SK-N-SH (cell line): ENCODE data around the gene GTF3C1. TPM values are rescaled to one million over a fixed set of nuclear protein-coding genes. Genes with fewer than 3 reads are reported as not detected.

ENCODE experiments used
- CTCF ChIA-PET: fragments of 300-600, 350-600 bp; formaldehyde crosslinking; extraction: SDS; loops from one replicate; lab custom pipeline; 2021; lab: Yijun Ruan, JAX
- POLR2A ChIA-PET: fragments of 350-600 bp; sonication (Branson Sonifier 250); formaldehyde crosslinking; extraction: SDS; loops from one replicate; lab custom pipeline; 2020; ENCODE audit warnings: antibody characterized with exemption, inconsistent platforms; lab: Yijun Ruan, JAX
- DNase-seq: peaks from one replicate; pipeline ENCODE4 v3.0.0; 2012
- H2AFZ ChIP-seq: fragments of 200-600 bp; sonication (generic); 2 replicates; pipeline ENCODE4 v1.8.1; 2016; ENCODE audit warnings: antibody characterized with exemption, mild to moderate bottlenecking, low read depth
- H3F3A ChIP-seq: fragments of 200-600 bp; sonication (generic); replicated peaks from 2 replicates; pipeline ENCODE3; 2016; ENCODE audit warnings: antibody characterized with exemption, mild to moderate bottlenecking; ENCODE audit not compliant: insufficient read depth
- H3K27ac ChIP-seq, 2 experiments: fragments of 200-500 bp in 1 of 2; fragments of 200-600 bp in 1 of 2; sonication (Bioruptor generic) in 1 of 2; sonication (generic), shearing (Covaris generic) in 1 of 2; 2 replicates each; pipeline versions ENCODE4 v1.5.1 to v1.6.1; 2014 to 2016; ENCODE audit warnings: low read depth in 2 of 2, inconsistent platforms in 1 of 2, low read length in 1 of 2, mild to moderate bottlenecking in 1 of 2, mixed read lengths in 1 of 2
- H3K27me3 ChIP-seq: fragments of 200-600 bp; sonication (generic), shearing (Covaris generic); 2 replicates; pipeline ENCODE4 v1.6.1; 2016; ENCODE audit warnings: mixed run types; ENCODE audit not compliant: insufficient read depth
- H3K36me3 ChIP-seq, 2 experiments: fragments of 200-500 bp in 1 of 2; fragments of 200-600 bp in 1 of 2; sonication (Bioruptor generic) in 1 of 2; sonication (generic) in 1 of 2; replicated peaks in 1 of 2; 2 replicates each; pipeline versions ENCODE3 to v1.5.1; 2014 to 2016; ENCODE audit warnings: low read length in 1 of 2, mild to moderate bottlenecking in 1 of 2; ENCODE audit not compliant: insufficient read depth in 2 of 2, control insufficient read depth in 1 of 2
- H3K4me1 ChIP-seq, 2 experiments: fragments of 200-500 bp in 1 of 2; fragments of 200-600 bp in 1 of 2; sonication (Bioruptor generic) in 1 of 2; sonication (generic), shearing (Covaris generic) in 1 of 2; 2 replicates each; pipeline versions ENCODE4 v1.5.1 to v1.6.1; 2014 to 2016; ENCODE audit warnings: low read depth in 1 of 2, low read length in 1 of 2, mixed run types in 1 of 2; ENCODE audit not compliant: insufficient read depth in 2 of 2, control insufficient read depth in 1 of 2
- H3K4me2 ChIP-seq: fragments of 200-600 bp; sonication (generic), shearing (Covaris generic); 2 replicates; pipeline ENCODE4 v1.6.1; 2017; ENCODE audit warnings: mixed run types
- H3K4me3 ChIP-seq, 2 experiments: fragments of 200-500 bp in 1 of 2; fragments of 200-600 bp in 1 of 2; sonication (Bioruptor generic) in 1 of 2; sonication (generic), shearing (Covaris generic) in 1 of 2; 2 replicates each; pipeline versions ENCODE4 v1.5.1 to v1.8.1; 2014 to 2016; ENCODE audit warnings: low read depth in 2 of 2, inconsistent platforms in 1 of 2, low read length in 1 of 2, mild to moderate bottlenecking in 1 of 2, mixed read lengths in 1 of 2, moderate library complexity in 1 of 2
- H3K79me2 ChIP-seq: fragments of 200-600 bp; sonication (generic); 2 replicates; pipeline ENCODE4 v1.8.1; 2017; ENCODE audit warnings: mild to moderate bottlenecking; ENCODE audit not compliant: insufficient read depth
- H3K9ac ChIP-seq: fragments of 200-600 bp; sonication (generic); 2 replicates; pipeline ENCODE4 v1.6.1; 2017; ENCODE audit warnings: mixed run types
- H3K9me2 ChIP-seq: fragments of 200-600 bp; sonication (generic); 2 replicates; pipeline ENCODE4 v1.6.1; 2017; ENCODE audit warnings: mixed run types
- H3K9me3 ChIP-seq: fragments of 200-600 bp; sonication (generic); 2 replicates; pipeline ENCODE4 v1.6.1; 2017; ENCODE audit warnings: mixed run types, mild to moderate bottlenecking, moderate library complexity
- H4K20me1 ChIP-seq: fragments of 200-600 bp; sonication (generic); 2 replicates; pipeline ENCODE4 v1.6.1; 2017; ENCODE audit warnings: mild to moderate bottlenecking, mixed run types; ENCODE audit not compliant: insufficient read depth
- ELF1 ChIP-seq: IDR thresholded peaks from 2 replicates; pipeline ENCODE4 v1.4.0; 2012
- FOSL2 ChIP-seq: IDR thresholded peaks from 2 replicates; pipeline ENCODE4 v1.4.0; 2012; ENCODE audit warnings: low read depth, mild to moderate bottlenecking, moderate library complexity, borderline replicate concordance
- FOXJ3 ChIP-seq: sonication (generic); formaldehyde crosslinking; IDR thresholded peaks from 2 replicates; pipeline ENCODE4 v1.5.1; 2020; ENCODE audit warnings: mild to moderate bottlenecking, missing genetic modification reagents
- FOXM1 ChIP-seq: IDR thresholded peaks from 2 replicates; pipeline ENCODE4 v1.4.0; 2012; ENCODE audit warnings: low read depth, mild to moderate bottlenecking
- GATA2 ChIP-seq: sonication (generic); formaldehyde crosslinking; IDR thresholded peaks from 2 replicates; pipeline ENCODE4 v1.5.0; 2020; ENCODE audit warnings: mild to moderate bottlenecking, missing genetic modification reagents
- MXI1 ChIP-seq: IDR thresholded peaks from 2 replicates; pipeline ENCODE4 v1.6.1; 2012; ENCODE audit warnings: mild to moderate bottlenecking, low read depth, low read length, improper control_type of control experiment
- NFIC ChIP-seq: IDR thresholded peaks from 2 replicates; pipeline ENCODE4 v1.4.0; 2012; ENCODE audit warnings: borderline replicate concordance
- NRF1 ChIP-seq: IDR thresholded peaks from 2 replicates; pipeline ENCODE4 v1.6.1; 2012; ENCODE audit warnings: low read depth, mild to moderate bottlenecking, low read length
- POLR2AphosphoS5 ChIP-seq: IDR thresholded peaks from 2 replicates; pipeline ENCODE4 v1.6.1; 2012; ENCODE audit warnings: low read depth, low read length
- RAD21 ChIP-seq: IDR thresholded peaks from 2 replicates; pipeline ENCODE4 v1.6.1; 2012; ENCODE audit warnings: mild to moderate bottlenecking, low read length
- RCOR1 ChIP-seq: fragments of 150-350 bp; IDR thresholded peaks from 2 replicates; pipeline ENCODE4 v1.6.1; 2017; ENCODE audit warnings: antibody characterized with exemption, low read length
- RFX5 ChIP-seq: IDR thresholded peaks from 2 replicates; pipeline ENCODE4 v1.6.1; 2012; ENCODE audit warnings: mild to moderate bottlenecking, improper control_type of control experiment, low read length
- RXRA ChIP-seq: IDR thresholded peaks from 2 replicates; pipeline ENCODE4 v1.4.0; 2012; ENCODE audit warnings: low read depth, mild to moderate bottlenecking, borderline replicate concordance
- SIN3A ChIP-seq: IDR thresholded peaks from 2 replicates; pipeline ENCODE4 v1.6.1; 2012; ENCODE audit warnings: low read depth, mild to moderate bottlenecking, low read length, moderate library complexity, borderline replicate concordance
- SMC3 ChIP-seq: IDR thresholded peaks from 2 replicates; pipeline ENCODE4 v1.6.1; 2012; ENCODE audit warnings: low read depth, low read length, improper control_type of control experiment
- YY1 ChIP-seq: IDR thresholded peaks from 2 replicates; pipeline ENCODE4 v1.4.0; 2012; ENCODE audit warnings: low read depth, mild to moderate bottlenecking
- WGBS: methylation state at CpG from one replicate; pipeline ENCODE4 v1.1.6; 2017; ENCODE audit warnings: low lambda C conversion rate; 5-methylcytosine and 5-hydroxymethylcytosine counted together
- polyA plus RNA-seq, 3 experiments: library from polyadenylated mRNA; depleted of rRNA; stranded (reverse); fragments of >200 nt; gene quantifications; 2 replicates each; pipeline ENCODE4 v1.2.3, GENCODE V29; 2012
- TF ChIP-seq, protein P1 (sequence below): IDR thresholded peaks from 2 replicates; pipeline ENCODE4 v1.4.0; 2012; ENCODE audit warnings: low read depth
- TF ChIP-seq, protein P2 (sequence below): fragments of 150-350 bp; IDR thresholded peaks from 2 replicates; pipeline ENCODE4 v1.6.1; 2017; ENCODE audit warnings: antibody characterized with exemption, low read length, low read depth, borderline replicate concordance
- TF ChIP-seq, protein P3 (sequence below): fragments of 200-600 bp; sonication (generic); IDR thresholded peaks from 2 replicates; pipeline ENCODE4 v1.6.1; 2017; ENCODE audit warnings: antibody characterized with exemption, mild to moderate bottlenecking, moderate library complexity
- TF ChIP-seq, protein P4 (sequence below): IDR thresholded peaks from 2 replicates; pipeline ENCODE4 v1.4.0; 2012; ENCODE audit warnings: low read depth, borderline replicate concordance

Gene GTF3C1
- polyA plus RNA-seq, 1 of the 3 experiments (the other 2 are of a cell fraction): 47.2 TPM

DNA sequence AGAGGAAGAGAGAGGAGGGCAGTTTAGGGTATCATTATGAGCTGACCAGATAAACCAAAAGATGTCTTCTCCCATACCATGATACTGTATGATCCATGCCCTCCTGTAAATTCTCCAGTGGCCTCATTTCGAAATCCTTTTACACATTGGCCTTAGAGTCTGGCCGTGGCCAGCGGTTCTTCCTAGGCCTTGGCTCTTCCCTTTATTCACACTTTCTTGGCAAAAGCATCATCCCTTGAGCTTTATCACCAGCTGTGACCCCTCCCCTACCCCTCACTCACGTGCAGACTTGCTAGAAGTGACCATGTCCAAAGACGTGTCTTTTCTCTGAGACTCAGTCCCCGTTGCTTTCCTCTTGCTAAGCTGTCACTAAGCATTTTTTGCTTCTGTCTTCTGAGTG lies 23.0 kb upstream of the GTF3C1 start:
- H2AFZ ChIP-seq: no peak overlapping the region
- peaks cover 9 to 11% of the 10 kb centered on the region in 2 experiments; a peak in 2 of 4 replicates for H3K4me1 ChIP-seq
- H3K27me3 ChIP-seq: no peaks in the 10 kb centered on the region
- H3K9me2 ChIP-seq: no peaks in the 10 kb centered on the region
- peak overlapping the region in 1 of 2 experiments; percentile 26; a peak in 1 of 4 replicates for H3K27ac ChIP-seq
- no peaks in the 10 kb centered on the region for H3K9me3 ChIP-seq
- DNase-seq: no peak
- no peak overlapping the region for H3K9ac ChIP-seq
- H3K4me2 ChIP-seq: no peak overlapping the region
- no peaks in the 10 kb centered on the region for H4K20me1 ChIP-seq
- H3K79me2 ChIP-seq: peaks cover 6% of the 10 kb centered on the region
- TF ChIP-seq SIN3A (no peak), FOXJ3 (CRISPR knock-in tag) (no peak), RFX5 (no peak)
- CTCF ChIA-PET: no interaction called here
- WGBS: 96% methylated on average over 6 of the region's 6 CpGs
- H3K4me3 ChIP-seq: no peak overlapping the region
- H3K36me3 ChIP-seq: peaks cover 0 to 8% of the 10 kb centered on the region in 2 experiments
- POLR2A ChIA-PET: interaction anchor here (1.5 kb wide), 1 partner anchor 23 kb away, joined by 6 read pairs; the partner anchor contains the start of genes GTF3C1 and KATNIP
- H3F3A ChIP-seq: peaks cover under 1% of the 10 kb centered on the region

DNA sequence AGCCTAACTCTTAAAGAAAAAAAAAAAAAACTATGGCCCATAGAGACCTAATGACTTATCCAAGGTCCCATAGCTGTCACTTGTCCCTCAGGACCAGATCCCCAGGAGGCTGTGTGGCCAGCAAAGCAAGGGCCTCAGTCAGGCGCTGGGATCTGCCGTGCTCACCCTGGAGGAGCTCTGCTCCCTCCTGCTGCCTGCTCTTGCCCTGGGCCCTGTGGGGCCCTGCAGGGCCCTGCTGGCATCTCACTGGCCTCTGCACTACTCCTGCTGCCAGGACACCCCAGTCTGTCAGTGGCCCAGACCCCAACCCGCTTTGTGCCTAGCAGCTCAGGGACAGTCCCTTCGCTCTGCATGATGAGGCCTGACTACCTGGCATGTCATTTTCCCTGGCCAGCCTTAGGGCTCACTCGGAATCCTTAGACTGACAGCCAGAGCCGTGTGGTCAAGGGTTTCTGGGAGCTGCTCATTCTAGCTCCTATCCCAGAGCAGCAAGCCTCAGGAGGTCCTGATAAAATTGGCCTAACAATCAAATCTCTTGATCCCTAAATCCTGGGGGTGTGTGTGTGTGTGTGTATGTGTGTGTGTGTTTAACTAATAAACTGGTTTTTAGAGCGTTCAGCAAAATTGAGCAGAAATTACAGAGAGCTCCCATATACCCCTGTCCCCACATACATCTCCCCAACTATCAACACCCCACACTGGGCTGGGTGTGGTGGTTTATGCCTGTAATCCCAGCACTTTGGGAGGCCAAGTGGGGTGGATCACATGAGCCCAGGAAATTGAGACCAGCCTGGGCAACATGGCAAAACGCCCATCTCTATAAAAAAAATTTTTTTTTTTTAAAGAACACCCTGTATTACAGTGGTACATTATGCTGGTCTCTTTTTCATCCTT lies 22.0 kb upstream of the GTF3C1 start:
- ChIA-PET CTCF (no interaction called here), POLR2A (no interaction called here)
- WGBS: 85% methylated on average over 5 of the region's 8 CpGs
- peaks cover 10% of the 10 kb centered on the region for H3K79me2 ChIP-seq
- H4K20me1 ChIP-seq: no peaks in the 10 kb centered on the region
- no peak overlapping the region for H2AFZ ChIP-seq
- no peak overlapping the region for H3K9ac ChIP-seq
- no peak for DNase-seq
- no peaks in the 10 kb centered on the region for H3K9me3 ChIP-seq
- TF ChIP-seq, protein P1, sequence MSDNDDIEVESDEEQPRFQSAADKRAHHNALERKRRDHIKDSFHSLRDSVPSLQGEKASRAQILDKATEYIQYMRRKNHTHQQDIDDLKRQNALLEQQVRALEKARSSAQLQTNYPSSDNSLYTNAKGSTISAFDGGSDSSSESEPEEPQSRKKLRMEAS: no peak
- TF ChIP-seq POLR2AphosphoS5: no peak
- TF ChIP-seq RXRA: no peak
- no peak for TF ChIP-seq SMC3
- TF ChIP-seq, protein P2, sequence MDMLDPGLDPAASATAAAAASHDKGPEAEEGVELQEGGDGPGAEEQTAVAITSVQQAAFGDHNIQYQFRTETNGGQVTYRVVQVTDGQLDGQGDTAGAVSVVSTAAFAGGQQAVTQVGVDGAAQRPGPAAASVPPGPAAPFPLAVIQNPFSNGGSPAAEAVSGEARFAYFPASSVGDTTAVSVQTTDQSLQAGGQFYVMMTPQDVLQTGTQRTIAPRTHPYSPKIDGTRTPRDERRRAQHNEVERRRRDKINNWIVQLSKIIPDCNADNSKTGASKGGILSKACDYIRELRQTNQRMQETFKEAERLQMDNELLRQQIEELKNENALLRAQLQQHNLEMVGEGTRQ: no peak
- no peak for TF ChIP-seq FOXM1
- TF ChIP-seq YY1: no peak
- TF ChIP-seq GATA2 (CRISPR knock-in tag): no peak
- TF ChIP-seq FOSL2: no peak
- no peak for TF ChIP-seq NRF1
- TF ChIP-seq MXI1: no peak
- no peak for TF ChIP-seq NFIC
- TF ChIP-seq, protein P3, sequence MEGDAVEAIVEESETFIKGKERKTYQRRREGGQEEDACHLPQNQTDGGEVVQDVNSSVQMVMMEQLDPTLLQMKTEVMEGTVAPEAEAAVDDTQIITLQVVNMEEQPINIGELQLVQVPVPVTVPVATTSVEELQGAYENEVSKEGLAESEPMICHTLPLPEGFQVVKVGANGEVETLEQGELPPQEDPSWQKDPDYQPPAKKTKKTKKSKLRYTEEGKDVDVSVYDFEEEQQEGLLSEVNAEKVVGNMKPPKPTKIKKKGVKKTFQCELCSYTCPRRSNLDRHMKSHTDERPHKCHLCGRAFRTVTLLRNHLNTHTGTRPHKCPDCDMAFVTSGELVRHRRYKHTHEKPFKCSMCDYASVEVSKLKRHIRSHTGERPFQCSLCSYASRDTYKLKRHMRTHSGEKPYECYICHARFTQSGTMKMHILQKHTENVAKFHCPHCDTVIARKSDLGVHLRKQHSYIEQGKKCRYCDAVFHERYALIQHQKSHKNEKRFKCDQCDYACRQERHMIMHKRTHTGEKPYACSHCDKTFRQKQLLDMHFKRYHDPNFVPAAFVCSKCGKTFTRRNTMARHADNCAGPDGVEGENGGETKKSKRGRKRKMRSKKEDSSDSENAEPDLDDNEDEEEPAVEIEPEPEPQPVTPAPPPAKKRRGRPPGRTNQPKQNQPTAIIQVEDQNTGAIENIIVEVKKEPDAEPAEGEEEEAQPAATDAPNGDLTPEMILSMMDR: no peak
- no peak for TF ChIP-seq RAD21
- TF ChIP-seq ELF1: no peak
- TF ChIP-seq, protein P4, sequence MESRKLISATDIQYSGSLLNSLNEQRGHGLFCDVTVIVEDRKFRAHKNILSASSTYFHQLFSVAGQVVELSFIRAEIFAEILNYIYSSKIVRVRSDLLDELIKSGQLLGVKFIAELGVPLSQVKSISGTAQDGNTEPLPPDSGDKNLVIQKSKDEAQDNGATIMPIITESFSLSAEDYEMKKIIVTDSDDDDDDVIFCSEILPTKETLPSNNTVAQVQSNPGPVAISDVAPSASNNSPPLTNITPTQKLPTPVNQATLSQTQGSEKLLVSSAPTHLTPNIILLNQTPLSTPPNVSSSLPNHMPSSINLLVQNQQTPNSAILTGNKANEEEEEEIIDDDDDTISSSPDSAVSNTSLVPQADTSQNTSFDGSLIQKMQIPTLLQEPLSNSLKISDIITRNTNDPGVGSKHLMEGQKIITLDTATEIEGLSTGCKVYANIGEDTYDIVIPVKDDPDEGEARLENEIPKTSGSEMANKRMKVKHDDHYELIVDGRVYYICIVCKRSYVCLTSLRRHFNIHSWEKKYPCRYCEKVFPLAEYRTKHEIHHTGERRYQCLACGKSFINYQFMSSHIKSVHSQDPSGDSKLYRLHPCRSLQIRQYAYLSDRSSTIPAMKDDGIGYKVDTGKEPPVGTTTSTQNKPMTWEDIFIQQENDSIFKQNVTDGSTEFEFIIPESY: no peak
- no peak for TF ChIP-seq RCOR1
- H3K4me1 ChIP-seq: peaks cover 9 to 11% of the 10 kb centered on the region in 2 experiments; a peak in 2 of 4 replicates
- H3K4me3 ChIP-seq: no peak overlapping the region
- H3K27ac ChIP-seq: peak overlapping the region in 1 of 2 experiments; percentile 26; a peak in 1 of 4 replicates
- H3K9me2 ChIP-seq: no peaks in the 10 kb centered on the region
- peak overlapping the region; percentile 38; the same call in 1 of the 2 replicates for H3K4me2 ChIP-seq
- no peaks in the 10 kb centered on the region for H3F3A ChIP-seq
- H3K36me3 ChIP-seq: peaks cover 0 to 8% of the 10 kb centered on the region in 2 experiments
- no peaks in the 10 kb centered on the region for H3K27me3 ChIP-seq
